Tibial nerve (tissue), 4 donors: Measurements from ENCODE around the gene TEX50. TPM values are rescaled to one million over a fixed set of nuclear protein-coding genes. Genes with fewer than 3 reads are reported as not detected.
"Not testable (repeated sequence)": the region's sequence is repeated elsewhere in the genome, so short reads cannot be mapped to it uniquely, and the experiment has no call there.

Experiments used
- DNase-seq, 2 donors: peaks; one replicate each; pipeline ENCODE4 v3.0.0-alpha.2; 2019; ENCODE audit warnings: low spot score in 2 of 2
- H3K27ac ChIP-seq, 4 donors: fragments of 200-600 bp; sonication (generic) in 3 of 4; one replicate each; pipeline ENCODE4 v1.5.1; 2017 to 2019; ENCODE audit warnings: mild to moderate bottlenecking in 1 of 4
- H3K27me3 ChIP-seq, 2 donors: fragments of 200-600 bp; sonication (generic) in 1 of 2; one replicate each; pipeline versions ENCODE4 v1.5.1 to v1.6.0; 2017 to 2019
- H3K36me3 ChIP-seq, 3 donors: fragments of 200-600 bp; sonication (generic); one replicate each; pipeline ENCODE4 v1.5.1; 2018 to 2019
- H3K4me1 ChIP-seq, 4 donors: fragments of 200-600 bp; sonication (generic) in 3 of 4; one replicate each; pipeline ENCODE4 v1.5.1; 2017 to 2019
- H3K4me3 ChIP-seq, 4 donors: fragments of 200-600 bp; sonication (generic) in 3 of 4; one replicate each; pipeline ENCODE4 v1.5.1; 2017 to 2019; ENCODE audit warnings: mild to moderate bottlenecking in 1 of 4, moderate library complexity in 1 of 4
- H3K9me3 ChIP-seq, 4 donors: fragments of 200-600 bp; sonication (generic) in 3 of 4; one replicate each; pipeline ENCODE4 v1.5.1; 2017 to 2019
- CTCF ChIP-seq, 5 experiments: fragments of 200-600 bp in 3 of 5; fragments of 450-650 bp in 2 of 5; sonication (generic) in 3 of 5; IDR thresholded peaks; one replicate each; pipeline ENCODE4 v1.5.1; 2016 to 2019; ENCODE audit warnings: antibody characterized with exemption in 5 of 5, mild to moderate bottlenecking in 3 of 5, moderate library complexity in 2 of 5
- EP300 ChIP-seq, 2 donors: sonication (generic); formaldehyde crosslinking; IDR thresholded peaks; one replicate each; pipeline ENCODE4 v1.6.1; 2017; ENCODE audit warnings: antibody characterized with exemption in 2 of 2, mild to moderate bottlenecking in 1 of 2
- POLR2A ChIP-seq, 2 donors: fragments of 450-650 bp; IDR thresholded peaks; one replicate each; pipeline ENCODE4 v1.6.1; 2017; ENCODE audit warnings: antibody characterized with exemption in 2 of 2, mild to moderate bottlenecking in 2 of 2, moderate library complexity in 2 of 2
- WGBS, 2 donors: methylation state at CpG; one replicate each; pipeline ENCODE4 v1.1.5; 2018; 5-methylcytosine and 5-hydroxymethylcytosine counted together
- total RNA-seq, 4 donors: library from RNA; depleted of rRNA; stranded (reverse); fragments of >200 nt; gene quantifications; one replicate each; pipeline ENCODE4 v1.1.0, GENCODE V29; 2016

The TEX50 gene
- total RNA-seq, 4 donors from 2014 or later, result not detected

GRCh38 chr1:173628888-173629287 is 6.2 kb upstream of the TEX50 start:
- Histone ChIP-seq H3K4me1 (no peaks in the 10 kb centered on the region), H3K27ac (no peak overlapping the region), H3K9me3 (no peaks in the 10 kb centered on the region), H3K27me3 (no peaks in the 10 kb centered on the region), H3K4me3 (no peak overlapping the region), H3K36me3 (no peaks in the 10 kb centered on the region)
- no peak for DNase-seq
- TF ChIP-seq CTCF (IDR thresholded peaks at IDR 0.05) (no peak), EP300 (IDR thresholded peaks at IDR 0.05) (no peak), POLR2A (IDR thresholded peaks at IDR 0.05) (no peak)
- WGBS, 2 donors, result 89 to 90% methylated on average over 3 of the region's 3 CpGs

GRCh38 chr1:173637236-173638042 is 2.3 kb downstream of the TEX50 start:
- 87 to 88% methylated on average over 6 of the region's 6 CpGs for WGBS, 2 donors
- not testable (repeated sequence) for H3K4me1 ChIP-seq, H3K27ac ChIP-seq, H3K27me3 ChIP-seq, DNase-seq, H3K36me3 ChIP-seq, H3K9me3 ChIP-seq, H3K4me3 ChIP-seq

- WGBS, 2 donors, result 71 to 80% methylated on average over 12 of the region's 12 CpGs
- Histone ChIP-seq H3K27me3 (no peaks in the 10 kb centered on the region), H3K36me3 (no peaks in the 10 kb centered on the region), H3K4me1 (no peaks in the 10 kb centered on the region), H3K4me3 (no peak overlapping the region), H3K9me3 (peaks cover 0 to 7% (median 0%) of the 10 kb centered on the region in 4 donors), H3K27ac (no peak overlapping the region)
- no peak for DNase-seq
- TF ChIP-seq EP300 (IDR thresholded peaks at IDR 0.05) (no peak), CTCF (IDR thresholded peaks at IDR 0.05) (no peak), POLR2A (IDR thresholded peaks at IDR 0.05) (no peak)
Observed at GRCh38 chr1:173638043-173639021, 3.2 kb downstream of the TEX50 start.

- H3K27me3 ChIP-seq, result no peaks in the 10 kb centered on the region
- H3K27ac ChIP-seq, result no peak overlapping the region
- no peak for TF ChIP-seq POLR2A (IDR thresholded peaks at IDR 0.05)
- TF ChIP-seq EP300 (IDR thresholded peaks at IDR 0.05), result no peak
- TF ChIP-seq CTCF (IDR thresholded peaks at IDR 0.05), result no peak
- 42 to 43% methylated on average over 2 of the region's 2 CpGs for WGBS, 2 donors
- H3K4me3 ChIP-seq, result no peak overlapping the region
- no peaks in the 10 kb centered on the region for H3K4me1 ChIP-seq
- no peak for DNase-seq
- peaks cover 0 to 7% (median 0%) of the 10 kb centered on the region in 4 donors for H3K9me3 ChIP-seq
- no peaks in the 10 kb centered on the region for H3K36me3 ChIP-seq
Observed at GRCh38 chr1:173639102-173639501, 4.0 kb downstream of the TEX50 start.

- not testable (repeated sequence) for H3K9me3 ChIP-seq, H3K4me3 ChIP-seq, H3K4me1 ChIP-seq, DNase-seq, H3K27ac ChIP-seq, H3K36me3 ChIP-seq, H3K27me3 ChIP-seq
- whole genome bisulfite sequencing, 2 donors, result 85 to 94% methylated on average over 4 of the region's 4 CpGs
Observed at GRCh38 chr1:173642450-173643139, 7.5 kb downstream of the TEX50 start.
